Adipocyte (in vitro differentiated cells): ENCODE results near the gene PRX.
"Not testable (repeated sequence)": the region's sequence is repeated elsewhere in the genome, so short reads cannot be mapped to it uniquely, and the experiment has no call there.

Source experiments
- DNase-seq: peaks from one replicate; pipeline ENCODE4 v3.0.0-alpha.2; 2015; ENCODE audit warnings: low read depth
- H3K27me3 ChIP-seq: replicated peaks from 2 replicates; pipeline ENCODE4 v1.7.0; 2013; ENCODE audit warnings: mild to moderate bottlenecking, low read length, moderate library complexity; ENCODE audit not compliant: control insufficient read depth, insufficient read depth
- H3K36me3 ChIP-seq: 2 replicates; pipeline ENCODE4 v1.7.0; 2013; ENCODE audit warnings: low read length, mild to moderate bottlenecking, moderate library complexity; ENCODE audit not compliant: control insufficient read depth, insufficient read depth, severe bottlenecking
- H3K4me1 ChIP-seq: 2 replicates; pipeline ENCODE4 v1.7.0; 2013; ENCODE audit warnings: mild to moderate bottlenecking, low read length, moderate library complexity; ENCODE audit not compliant: control insufficient read depth, insufficient read depth
- H3K4me3 ChIP-seq: 2 replicates; pipeline ENCODE4 v1.7.0; 2013; ENCODE audit warnings: mild to moderate bottlenecking, low read length, moderate library complexity
- H3K9ac ChIP-seq: 2 replicates; pipeline ENCODE4 v1.7.0; 2013; ENCODE audit warnings: mild to moderate bottlenecking, low read length, moderate library complexity
- H3K9me3 ChIP-seq: 2 replicates; pipeline ENCODE4 v1.7.0; 2013; ENCODE audit warnings: mild to moderate bottlenecking, low read length, moderate library complexity; ENCODE audit not compliant: control insufficient read depth

PRX gene

GRCh38 chr19:40381321-40381720 is 31.9 kb downstream of the PRX start:
- Histone ChIP-seq H3K9ac (no peak overlapping the region), H3K9me3 (no peaks in the 10 kb centered on the region), H3K27me3 (no peaks in the 10 kb centered on the region), H3K36me3 (peaks cover 18% of the 10 kb centered on the region), H3K4me1 (peaks cover 9% of the 10 kb centered on the region), H3K4me3 (no peak overlapping the region)
- DNase-seq: no peak

GRCh38 chr19:40380199-40381037 is 32.8 kb downstream of the PRX start:
- no peak overlapping the region for H3K9ac ChIP-seq
- peaks cover 9% of the 10 kb centered on the region for H3K4me1 ChIP-seq
- peaks cover 18% of the 10 kb centered on the region for H3K36me3 ChIP-seq
- H3K9me3 ChIP-seq: no peaks in the 10 kb centered on the region
- no peaks in the 10 kb centered on the region for H3K27me3 ChIP-seq
- no peak overlapping the region for H3K4me3 ChIP-seq
- DNase-seq: no peak

- no peak for DNase-seq
- H3K4me3 ChIP-seq: no peak overlapping the region
- peaks cover 18% of the 10 kb centered on the region for H3K36me3 ChIP-seq
- no peaks in the 10 kb centered on the region for H3K9me3 ChIP-seq
- no peaks in the 10 kb centered on the region for H3K27me3 ChIP-seq
- peaks cover 9% of the 10 kb centered on the region for H3K4me1 ChIP-seq
- H3K9ac ChIP-seq: no peak overlapping the region
Observed at GRCh38 chr19:40379446-40380198, 33.6 kb downstream of the PRX start.

GRCh38 chr19:40378509-40378908 is 34.7 kb downstream of the PRX start:
- Histone ChIP-seq H3K9ac (no peak overlapping the region), H3K27me3 (no peaks in the 10 kb centered on the region), H3K4me1 (peaks cover 9% of the 10 kb centered on the region), H3K9me3 (no peaks in the 10 kb centered on the region), H3K4me3 (no peak overlapping the region), H3K36me3 (peaks cover 27% of the 10 kb centered on the region)
- no peak for DNase-seq

- no peaks in the 10 kb centered on the region for H3K9me3 ChIP-seq
- H3K27me3 ChIP-seq: no peaks in the 10 kb centered on the region
- no peak overlapping the region for H3K9ac ChIP-seq
- no peak overlapping the region for H3K4me3 ChIP-seq
- H3K36me3 ChIP-seq: peaks cover 29% of the 10 kb centered on the region
- H3K4me1 ChIP-seq: peaks cover 5% of the 10 kb centered on the region
- no peak for DNase-seq
Observed at GRCh38 chr19:40377876-40378385, 35.2 kb downstream of the PRX start.

GRCh38 chr19:40376286-40376862 is 36.8 kb downstream of the PRX start:
- H3K36me3 ChIP-seq: peaks cover 38% of the 10 kb centered on the region
- H3K9ac ChIP-seq: no peak overlapping the region
- no peak overlapping the region for H3K4me3 ChIP-seq
- no peak for DNase-seq
- no peaks in the 10 kb centered on the region for H3K9me3 ChIP-seq
- no peaks in the 10 kb centered on the region for H3K27me3 ChIP-seq
- no peaks in the 10 kb centered on the region for H3K4me1 ChIP-seq

GRCh38 chr19:40374084-40374483 is 39.1 kb downstream of the PRX start:
- H3K36me3 ChIP-seq: peaks cover 47% of the 10 kb centered on the region
- no peak overlapping the region for H3K4me3 ChIP-seq
- no peaks in the 10 kb centered on the region for H3K4me1 ChIP-seq
- H3K9ac ChIP-seq: no peak overlapping the region
- no peaks in the 10 kb centered on the region for H3K27me3 ChIP-seq
- no peaks in the 10 kb centered on the region for H3K9me3 ChIP-seq
- DNase-seq: no peak

GRCh38 chr19:40371802-40372122 is 41.4 kb downstream of the PRX start:
- peaks cover 54% of the 10 kb centered on the region for H3K36me3 ChIP-seq
- H3K27me3 ChIP-seq: no peaks in the 10 kb centered on the region
- H3K9ac ChIP-seq: no peak overlapping the region
- H3K9me3 ChIP-seq: no peaks in the 10 kb centered on the region
- no peak for DNase-seq
- no peak overlapping the region for H3K4me3 ChIP-seq
- no peaks in the 10 kb centered on the region for H3K4me1 ChIP-seq

- H3K9me3 ChIP-seq: no peaks in the 10 kb centered on the region
- H3K27me3 ChIP-seq: no peaks in the 10 kb centered on the region
- no peak overlapping the region for H3K9ac ChIP-seq
- H3K4me1 ChIP-seq: no peaks in the 10 kb centered on the region
- no peak for DNase-seq
- no peak overlapping the region for H3K4me3 ChIP-seq
- peaks cover 58% of the 10 kb centered on the region for H3K36me3 ChIP-seq
Observed at GRCh38 chr19:40370997-40371801, 42.0 kb downstream of the PRX start.

GRCh38 chr19:40370253-40370652 is 42.9 kb downstream of the PRX start:
- H3K36me3 ChIP-seq: peaks cover 58% of the 10 kb centered on the region
- H3K27me3 ChIP-seq, H3K9ac ChIP-seq, H3K4me1 ChIP-seq, H3K9me3 ChIP-seq, H3K4me3 ChIP-seq, DNase-seq: not testable (repeated sequence)

GRCh38 chr19:40369797-40370196 is 43.4 kb downstream of the PRX start:
- Histone ChIP-seq H3K36me3 (peaks cover 58% of the 10 kb centered on the region), H3K9me3 (no peaks in the 10 kb centered on the region), H3K4me3 (no peak overlapping the region), H3K9ac (no peak overlapping the region), H3K4me1 (peaks cover 3% of the 10 kb centered on the region), H3K27me3 (no peaks in the 10 kb centered on the region)
- no peak for DNase-seq
